Adrenal gland (tissue), 12 donors: Measurements from ENCODE around the gene DOCK3. TPM values are rescaled to one million over a fixed set of nuclear protein-coding genes. Genes with fewer than 3 reads are reported as not detected.
"Not testable (repeated sequence)": the region's sequence is repeated elsewhere in the genome, so short reads cannot be mapped to it uniquely, and the experiment has no call there.

Experiments used
- DNase-seq, 7 donors: peaks; one replicate each; pipeline ENCODE4 v3.0.0-alpha.2; 2019 to 2020
- H3K27ac ChIP-seq, 5 donors: fragments of 200-600 bp; sonication (generic) in 4 of 5; 1 replicate in 3 of 5; 2 replicates in 2 of 5; pipeline versions ENCODE4 v1.5.1 to v1.8.0; 2016 to 2020; ENCODE audit warnings: mild to moderate bottlenecking in 1 of 5
- H3K27me3 ChIP-seq: fragments of 200-600 bp; 2 replicates; pipeline ENCODE4 v1.8.0; 2021
- H3K36me3 ChIP-seq, 2 donors: fragments of 200-600 bp; replicated peaks in 1 of 2; 1 replicate in 1 of 2; 2 replicates in 1 of 2; pipeline versions ENCODE4 v1.5.1 to v1.8.0; 2018 to 2022
- H3K4me1 ChIP-seq, 2 donors: fragments of 200-600 bp; replicated peaks in 1 of 2; 1 replicate in 1 of 2; 2 replicates in 1 of 2; pipeline versions ENCODE4 v1.5.1 to v1.8.0; 2018 to 2021
- H3K4me3 ChIP-seq, 4 donors: fragments of 200-600 bp; sonication (generic) in 3 of 4; one replicate each; pipeline ENCODE4 v1.5.1; 2016 to 2018
- H3K9me3 ChIP-seq, 3 donors: fragments of 200-600 bp; sonication (generic) in 1 of 3; replicated peaks in 1 of 3; 1 replicate in 2 of 3; 2 replicates in 1 of 3; pipeline versions ENCODE4 v1.5.1 to v1.8.0; 2016 to 2021
- CTCF ChIP-seq, 6 experiments: fragments of 450-650 bp in 4 of 6; fragments of 200-600 bp in 2 of 6; sonication (generic) in 1 of 6; IDR thresholded peaks; 1 replicate in 5 of 6; 2 replicates in 1 of 6; pipeline versions ENCODE4 v1.5.1 to v1.8.0; 2016 to 2021; ENCODE audit warnings: antibody characterized with exemption in 6 of 6, mild to moderate bottlenecking in 2 of 6, moderate library complexity in 1 of 6
- POLR2A ChIP-seq, 2 donors: fragments of 450-650 bp; IDR thresholded peaks; one replicate each; pipeline ENCODE4 v1.6.1; 2017; ENCODE audit warnings: antibody characterized with exemption in 2 of 2, mild to moderate bottlenecking in 2 of 2, moderate library complexity in 1 of 2
- WGBS, 4 donors: extraction: QIAGEN DNeasy Blood & Tissue Kit in 2 of 4; methylation state at CpG; one replicate each; pipeline versions ENCODE4 v1.1.5 to v1.1.7; 2013 to 2017; 5-methylcytosine and 5-hydroxymethylcytosine counted together
- intact Hi-C, 2 donors: fragments of 100-400 bp; cut with DNase I; formaldehyde crosslinking; loops; one replicate each; pipeline versions ENCODE4 v1.14.1 to v1.15.0; 2022 to 2023
- polyA plus RNA-seq, 3 donors: library from polyadenylated mRNA; stranded (reverse); fragments of 200-250 nt in 2 of 3; fragments of 350-450 nt in 1 of 3; fragmentation: Illumina TruSeq in 1 of 3; extraction: RNeasy Lipid Tissue Mini Kit (QIAGEN cat#74804) in 1 of 3; gene quantifications; one replicate each; pipeline ENCODE4 v1.2.3, GENCODE V29; 2013 to 2014
- total RNA-seq, 9 donors: library from RNA; depleted of rRNA in 4 of 9; stranded (reverse); fragments of >200 nt in 4 of 9; fragments of 120-200 nt in 1 of 9; fragmentation: NEBNext Ultra II Directional in 1 of 9; extraction: Animal tissue kit (Norgen Biotek cat#: 25700) in 1 of 9; gene quantifications; one replicate each; pipeline versions ENCODE4 v1.1.0 to v1.2.4, GENCODE V29; 2013 to 2023
- donor health status: healthy with polysubstance abuse.
- donor health status: Bipolar disorder and iron deficiency.
- donor health status: DM: yes; HTN: yes; CAD: no.
- donor health status: DM: no; HTN: no; CAD: no.
- donor health status: DM: no; HTN: no; CAD: no.
- donor health status: DM: yes; HTN: yes; CAD: no.

Gene DOCK3
- total and polyA plus RNA-seq, 12 donors, result 0.72 to 8.6 (median 2.9) TPM

GRCh38 chr3:51361746-51362145 is 687.0 kb downstream of the DOCK3 start:
- no peaks in the 10 kb centered on the region for H3K4me1 ChIP-seq
- peak in 1 of 7 donors; percentile 37 for DNase-seq
- no peak overlapping the region for H3K4me3 ChIP-seq
- H3K36me3 ChIP-seq, result no peaks in the 10 kb centered on the region
- no peak overlapping the region for H3K27ac ChIP-seq
- H3K27me3 ChIP-seq, result no peaks in the 10 kb centered on the region
- H3K9me3 ChIP-seq, result no peaks in the 10 kb centered on the region
- intact Hi-C loops, result no loop called here
- WGBS, 4 donors, result 90 to 100% (median 94%) methylated on average over 4 to 6 of the region's 6 CpGs
- TF ChIP-seq POLR2A (IDR thresholded peaks at IDR 0.05) (no peak), CTCF (IDR thresholded peaks at IDR 0.05) (no peak)

- TF ChIP-seq CTCF (IDR thresholded peaks at IDR 0.05), result no peak
- TF ChIP-seq POLR2A (IDR thresholded peaks at IDR 0.05), result no peak
- Histone ChIP-seq H3K27ac (no peak overlapping the region), H3K36me3 (no peaks in the 10 kb centered on the region), H3K4me3 (no peak overlapping the region), H3K9me3 (no peaks in the 10 kb centered on the region), H3K27me3 (no peaks in the 10 kb centered on the region), H3K4me1 (no peaks in the 10 kb centered on the region)
- peak in 1 of 7 donors; percentile 36 for DNase-seq
- WGBS, 4 donors, result 88 to 92% (median 91%) methylated on average over 9 of the region's 9 CpGs
- intact Hi-C loops, result no loop called here
These were observed 687.7 kb downstream of the DOCK3 start for GRCh38 chr3:51362476-51362875.

GRCh38 chr3:51368276-51368675 is 693.5 kb downstream of the DOCK3 start:
- WGBS, 4 donors, result 91 to 94% (median 94%) methylated on average over 5 to 8 of the region's 8 CpGs
- H3K4me1 ChIP-seq, intact Hi-C loops, H3K27me3 ChIP-seq, H3K9me3 ChIP-seq, H3K27ac ChIP-seq, H3K36me3 ChIP-seq, H3K4me3 ChIP-seq: not testable (repeated sequence)
- peak in 1 of 7 donors; percentile 24 for DNase-seq

- TF ChIP-seq POLR2A (IDR thresholded peaks at IDR 0.05) (no peak), CTCF (IDR thresholded peaks at IDR 0.05) (peak; percentile 41 to 80 (median 78))
- Histone ChIP-seq H3K9me3 (no peaks in the 10 kb centered on the region), H3K36me3 (no peaks in the 10 kb centered on the region), H3K27me3 (no peaks in the 10 kb centered on the region), H3K4me3 (no peak overlapping the region), H3K4me1 (peaks cover 7 to 9% of the 10 kb centered on the region in 2 donors), H3K27ac (no peak overlapping the region)
- 21 to 27% (median 24%) methylated on average over 4 of the region's 4 CpGs for WGBS, 4 donors
- intact Hi-C loops, result loop anchor here (5.0 to 10.0 kb wide), 4 partner anchors 280 to 757 kb away; partner anchors contain the start of genes MAPKAPK3 (in 2 of the 2) and CISH (in 1 of the 2)
- peak; percentile 57 to 87 (median 76) for DNase-seq
These were observed 697.3 kb downstream of the DOCK3 start for GRCh38 chr3:51371943-51372557.
